Colonic mucosa (tissue), 4 donors: ENCODE results near the gene ERP29. TPM values are rescaled to one million over a fixed set of nuclear protein-coding genes. Genes with fewer than 3 reads are reported as not detected.
"Not testable (repeated sequence)": the region's sequence is repeated elsewhere in the genome, so short reads cannot be mapped to it uniquely, and the experiment has no call there.

Source experiments
- DNase-seq: peaks from one replicate; pipeline ENCODE4 v3.0.0-alpha.2; 2020
- H3K27ac ChIP-seq: fragments of 200-600 bp; one replicate; pipeline ENCODE4 v1.8.0; 2021
- H3K27me3 ChIP-seq: fragments of 200-600 bp; one replicate; pipeline ENCODE4 v1.8.0; 2021
- H3K36me3 ChIP-seq: fragments of 200-600 bp; one replicate; pipeline ENCODE4 v1.8.0; 2021
- H3K4me1 ChIP-seq: fragments of 200-600 bp; one replicate; pipeline ENCODE4 v1.8.0; 2021; ENCODE audit warnings: mild to moderate bottlenecking
- H3K4me3 ChIP-seq: fragments of 200-600 bp; one replicate; pipeline ENCODE4 v1.8.0; 2021
- H3K9ac ChIP-seq, 2 donors: one replicate each; pipeline ENCODE4 v1.7.0; 2013; ENCODE audit warnings: control low read depth in 2 of 2, low read depth in 2 of 2, low read length in 2 of 2
- H3K9me3 ChIP-seq: fragments of 200-600 bp; one replicate; pipeline ENCODE4 v1.8.0; 2021
- intact Hi-C: fragments of 100-400 bp; cut with DNase I; formaldehyde crosslinking; loops from one replicate; pipeline ENCODE4 v1.14.1; 2022
- total RNA-seq, 2 donors: library from RNA; stranded (reverse); fragmentation: NEBNext Ultra II Directional in 1 of 2; extraction: Animal tissue kit (Norgen Biotek cat#: 25700) in 1 of 2; gene quantifications; one replicate each; pipeline ENCODE4 v1.2.1, GENCODE V29; 2021
- TF ChIP-seq, protein P1 (sequence below): fragments of 200-600 bp; IDR thresholded peaks from one replicate; pipeline ENCODE4 v1.8.0; 2022; ENCODE audit warnings: antibody characterized with exemption, mild to moderate bottlenecking
- donor health status: healthy.
- donor health status: DM: no; HTN: no; CAD: no.
- donor health status: DM: no; HTN: no; CAD: no.

The ERP29 gene
- total RNA-seq, 2 donors from 2014 or later, result 136 to 152 TPM

DNA sequence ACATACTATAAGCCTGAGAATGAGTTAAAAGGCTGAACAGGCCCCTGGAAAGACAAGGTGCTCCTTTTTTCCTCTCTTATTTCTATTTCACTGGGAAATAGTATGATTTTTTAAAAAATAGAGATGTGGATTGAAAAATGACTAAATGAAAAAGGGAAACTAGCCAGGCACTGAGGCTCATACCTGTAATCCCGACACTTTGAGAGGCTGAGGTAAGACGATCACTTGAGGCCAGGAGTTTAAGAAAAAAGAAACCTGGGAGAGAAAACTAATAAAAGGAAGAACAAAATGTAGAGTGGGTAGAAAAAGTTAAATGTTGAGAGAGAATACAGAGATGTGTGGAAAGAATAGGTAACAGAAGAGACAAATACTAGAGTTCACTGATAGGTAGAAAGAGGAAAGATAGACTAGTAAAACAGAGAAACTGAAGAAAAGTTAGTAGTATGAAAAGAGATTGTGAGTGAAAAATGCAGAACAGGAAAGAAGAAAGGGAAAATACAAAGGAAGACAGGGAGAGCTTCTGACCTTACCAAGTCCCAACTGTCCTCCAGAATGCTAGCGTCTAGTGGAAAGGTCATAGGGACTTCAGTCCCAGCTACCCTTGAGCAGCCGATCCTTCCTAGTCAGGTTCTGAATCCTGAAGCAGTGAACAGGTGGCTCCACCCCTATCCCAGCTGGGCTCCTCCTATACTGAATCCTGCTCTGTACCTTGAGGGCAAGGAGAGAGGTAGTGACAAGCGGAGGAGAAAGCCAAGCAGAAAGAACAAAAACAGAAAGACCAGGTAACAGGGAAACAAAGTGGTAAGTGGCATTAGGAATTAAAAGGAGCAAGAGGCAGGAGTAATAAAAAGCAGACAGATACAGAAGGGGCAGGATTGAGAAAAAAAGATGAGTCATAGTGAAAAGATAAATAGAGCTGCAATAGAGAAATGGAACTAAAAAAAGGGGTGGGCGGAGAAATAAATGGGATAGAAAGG is 7.5 kb upstream of the ERP29 start:
- Histone ChIP-seq H3K4me1 (no peaks in the 10 kb centered on the region), H3K9ac (no peak overlapping the region), H3K9me3 (no peaks in the 10 kb centered on the region), H3K4me3 (no peak overlapping the region), H3K36me3 (no peaks in the 10 kb centered on the region), H3K27me3 (no peaks in the 10 kb centered on the region), H3K27ac (no peak overlapping the region)
- peak; percentile 67 for DNase-seq
- intact Hi-C loops, result no loop called here
- TF ChIP-seq, protein P1, sequence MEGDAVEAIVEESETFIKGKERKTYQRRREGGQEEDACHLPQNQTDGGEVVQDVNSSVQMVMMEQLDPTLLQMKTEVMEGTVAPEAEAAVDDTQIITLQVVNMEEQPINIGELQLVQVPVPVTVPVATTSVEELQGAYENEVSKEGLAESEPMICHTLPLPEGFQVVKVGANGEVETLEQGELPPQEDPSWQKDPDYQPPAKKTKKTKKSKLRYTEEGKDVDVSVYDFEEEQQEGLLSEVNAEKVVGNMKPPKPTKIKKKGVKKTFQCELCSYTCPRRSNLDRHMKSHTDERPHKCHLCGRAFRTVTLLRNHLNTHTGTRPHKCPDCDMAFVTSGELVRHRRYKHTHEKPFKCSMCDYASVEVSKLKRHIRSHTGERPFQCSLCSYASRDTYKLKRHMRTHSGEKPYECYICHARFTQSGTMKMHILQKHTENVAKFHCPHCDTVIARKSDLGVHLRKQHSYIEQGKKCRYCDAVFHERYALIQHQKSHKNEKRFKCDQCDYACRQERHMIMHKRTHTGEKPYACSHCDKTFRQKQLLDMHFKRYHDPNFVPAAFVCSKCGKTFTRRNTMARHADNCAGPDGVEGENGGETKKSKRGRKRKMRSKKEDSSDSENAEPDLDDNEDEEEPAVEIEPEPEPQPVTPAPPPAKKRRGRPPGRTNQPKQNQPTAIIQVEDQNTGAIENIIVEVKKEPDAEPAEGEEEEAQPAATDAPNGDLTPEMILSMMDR, result no peak

DNA sequence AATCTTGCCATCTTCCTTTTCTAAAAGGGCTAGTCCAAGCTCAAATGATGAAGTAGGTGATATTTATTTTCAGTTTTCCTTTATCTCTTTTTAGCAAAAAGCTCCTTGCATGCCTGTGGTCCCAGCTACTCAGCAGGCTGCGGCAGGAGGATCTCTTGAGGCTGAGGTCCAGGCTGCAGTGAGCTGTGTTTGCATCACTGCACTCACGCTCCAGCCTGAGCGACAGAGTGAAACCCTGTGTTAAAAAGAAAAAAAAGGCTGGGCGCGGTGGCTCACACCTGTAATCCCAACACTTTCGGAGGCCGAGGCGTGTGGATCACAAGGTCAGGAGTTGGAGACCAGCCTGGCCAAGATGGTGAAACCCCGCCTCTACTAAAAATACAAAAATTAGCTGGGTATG is 5.3 kb upstream of the ERP29 start:
- no peak for DNase-seq
- intact Hi-C loops, result no loop called here
- H3K9ac ChIP-seq, result no peak overlapping the region
- H3K36me3 ChIP-seq, result no peaks in the 10 kb centered on the region
- H3K4me3 ChIP-seq, result no peak overlapping the region
- TF ChIP-seq, protein P1, result no peak
- H3K27ac ChIP-seq, result no peak overlapping the region
- no peaks in the 10 kb centered on the region for H3K4me1 ChIP-seq
- no peaks in the 10 kb centered on the region for H3K9me3 ChIP-seq
- H3K27me3 ChIP-seq, result no peaks in the 10 kb centered on the region

GRCh38 chr12:112008918-112009317 is 4.3 kb upstream of the ERP29 start:
- no peaks in the 10 kb centered on the region for H3K9me3 ChIP-seq
- H3K9ac ChIP-seq, result no peak overlapping the region
- DNase-seq, result no peak
- H3K4me3 ChIP-seq, result no peak overlapping the region
- no peak overlapping the region for H3K27ac ChIP-seq
- TF ChIP-seq, protein P1, result no peak
- no peaks in the 10 kb centered on the region for H3K4me1 ChIP-seq
- intact Hi-C loops, result no loop called here
- H3K36me3 ChIP-seq, result no peaks in the 10 kb centered on the region
- H3K27me3 ChIP-seq, result no peaks in the 10 kb centered on the region

- H3K4me3 ChIP-seq, H3K27me3 ChIP-seq, H3K36me3 ChIP-seq, H3K9ac ChIP-seq, intact Hi-C loops, H3K27ac ChIP-seq, H3K9me3 ChIP-seq, DNase-seq, H3K4me1 ChIP-seq: not testable (repeated sequence)
These were observed 3.6 kb upstream of the ERP29 start for GRCh38 chr12:112009596-112009995.

DNA sequence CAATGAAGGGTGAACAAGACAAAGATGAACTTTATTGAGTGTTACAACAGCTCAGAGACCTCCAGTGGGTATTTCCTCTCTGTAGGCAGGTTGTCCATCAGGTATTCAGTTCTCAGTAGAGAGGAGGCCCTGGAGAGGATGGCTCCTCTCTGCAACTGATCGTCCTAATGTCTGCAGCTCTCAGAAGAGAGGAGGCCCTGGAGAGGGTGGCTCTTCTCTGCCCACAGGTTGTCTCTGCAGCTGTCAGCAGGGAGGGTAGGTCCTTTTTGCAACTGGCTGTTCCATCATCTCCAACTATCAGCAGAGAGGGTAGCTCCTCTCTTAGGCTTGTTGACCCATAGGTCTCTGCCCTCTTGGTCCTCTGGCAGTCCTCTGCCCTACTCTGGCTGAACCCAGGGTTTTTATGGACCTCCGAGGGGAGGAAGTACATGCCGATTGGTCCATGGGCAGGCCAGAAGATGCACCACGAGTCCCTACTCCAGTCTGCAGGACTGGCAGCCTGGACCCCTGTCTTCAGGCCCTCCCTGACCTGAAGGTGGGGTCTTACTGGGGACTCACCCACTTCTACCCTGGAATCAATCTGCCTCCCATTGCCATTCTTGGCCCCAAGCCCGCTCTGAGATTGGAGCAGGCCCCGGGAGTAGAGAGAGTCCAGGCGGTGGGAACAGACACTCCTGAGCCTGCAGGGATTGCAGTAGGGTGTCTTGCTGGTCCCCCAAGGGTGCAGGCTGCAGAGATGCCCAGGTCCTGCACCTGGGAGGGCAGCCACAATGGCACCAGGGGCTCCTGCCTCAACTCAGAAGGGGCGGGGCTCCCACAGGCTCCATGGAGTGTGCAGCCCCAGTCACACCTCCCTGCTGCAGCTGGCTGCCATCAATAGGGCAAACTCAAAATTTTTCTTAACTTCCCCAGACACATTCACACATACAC is 2.5 kb upstream of the ERP29 start:
- TF ChIP-seq, protein P1, result no peak
- DNase-seq, result no peak
- no peaks in the 10 kb centered on the region for H3K36me3 ChIP-seq
- no peaks in the 10 kb centered on the region for H3K27me3 ChIP-seq
- H3K9ac ChIP-seq, result no peak overlapping the region
- intact Hi-C loops, result no loop called here
- H3K27ac ChIP-seq, result no peak overlapping the region
- no peak overlapping the region for H3K4me3 ChIP-seq
- H3K9me3 ChIP-seq, result no peaks in the 10 kb centered on the region
- peaks cover 8% of the 10 kb centered on the region for H3K4me1 ChIP-seq
